H1 (cell line): ENCODE measurements around the gene DNMT3L. TPM values are rescaled to one million over a fixed set of nuclear protein-coding genes. Genes with fewer than 3 reads are reported as not detected.

Experiments used
- BACH1 ChIP-seq: IDR thresholded peaks from 2 replicates; pipeline ENCODE4 v1.6.1; 2012; ENCODE audit warnings: low read length, improper control_type of control experiment
- BRCA1 ChIP-seq: IDR thresholded peaks from 2 replicates; pipeline ENCODE4 v1.6.1; 2012; ENCODE audit warnings: low read depth, low read length, improper control_type of control experiment
- CEBPB ChIP-seq: IDR thresholded peaks from 2 replicates; pipeline ENCODE4 v1.6.1; 2012; ENCODE audit warnings: low read depth, low read length
- CHD2 ChIP-seq: IDR thresholded peaks from 2 replicates; pipeline ENCODE4 v1.6.1; 2012; ENCODE audit warnings: low read length, improper control_type of control experiment
- GABPA ChIP-seq: IDR thresholded peaks from 2 replicates; pipeline ENCODE4 v1.6.1; 2011; ENCODE audit warnings: mild to moderate bottlenecking, low read length, moderate library complexity, borderline replicate concordance; ENCODE audit not compliant: insufficient read depth
- JUN ChIP-seq: IDR thresholded peaks from 2 replicates; pipeline ENCODE4 v1.6.1; 2011; ENCODE audit warnings: low read depth, mild to moderate bottlenecking, improper control_type of control experiment, low read length
- JUND ChIP-seq: IDR thresholded peaks from 2 replicates; pipeline ENCODE4 v1.6.1; 2011; ENCODE audit warnings: mild to moderate bottlenecking, improper control_type of control experiment, low read length
- TAF1 ChIP-seq: IDR thresholded peaks from 2 replicates; pipeline ENCODE4 v1.6.1; 2011; ENCODE audit warnings: mild to moderate bottlenecking, low read depth, low read length
- TEAD4 ChIP-seq: IDR thresholded peaks from 2 replicates; pipeline ENCODE4 v1.6.1; 2012; ENCODE audit warnings: low read depth, low read length, inconsistent platforms, mixed read lengths
- polyA plus RNA-seq, 7 experiments: library from polyadenylated mRNA; depleted of rRNA in 3 of 7; stranded (reverse) in 5 of 7; unstranded in 2 of 7; fragments of >200 nt in 5 of 7; fragments of 200-250 nt in 2 of 7; gene quantifications; 1 replicate in 5 of 7; 2 replicates in 1 of 7; 4 replicates in 1 of 7; pipeline versions ENCODE4 v1.2.1 to v1.2.3, GENCODE V29; 2011 to 2013; ENCODE audit warnings: missing spikeins in 2 of 7, mixed read lengths in 2 of 7
- total RNA-seq: library from RNA; stranded (reverse); fragmentation: NEBNext Ultra II Directional; extraction: Animal tissue kit (Norgen Biotek cat#: 25700); gene quantifications from 2 replicates; pipeline ENCODE4 v1.2.1, GENCODE V29; 2021

DNMT3L gene
- total and polyA plus RNA-seq, 2 of the 8 experiments (the other 6 are each of a cell fraction or from before 2014, with no cell fraction given): 0.06 TPM; not detected in 1

DNA sequence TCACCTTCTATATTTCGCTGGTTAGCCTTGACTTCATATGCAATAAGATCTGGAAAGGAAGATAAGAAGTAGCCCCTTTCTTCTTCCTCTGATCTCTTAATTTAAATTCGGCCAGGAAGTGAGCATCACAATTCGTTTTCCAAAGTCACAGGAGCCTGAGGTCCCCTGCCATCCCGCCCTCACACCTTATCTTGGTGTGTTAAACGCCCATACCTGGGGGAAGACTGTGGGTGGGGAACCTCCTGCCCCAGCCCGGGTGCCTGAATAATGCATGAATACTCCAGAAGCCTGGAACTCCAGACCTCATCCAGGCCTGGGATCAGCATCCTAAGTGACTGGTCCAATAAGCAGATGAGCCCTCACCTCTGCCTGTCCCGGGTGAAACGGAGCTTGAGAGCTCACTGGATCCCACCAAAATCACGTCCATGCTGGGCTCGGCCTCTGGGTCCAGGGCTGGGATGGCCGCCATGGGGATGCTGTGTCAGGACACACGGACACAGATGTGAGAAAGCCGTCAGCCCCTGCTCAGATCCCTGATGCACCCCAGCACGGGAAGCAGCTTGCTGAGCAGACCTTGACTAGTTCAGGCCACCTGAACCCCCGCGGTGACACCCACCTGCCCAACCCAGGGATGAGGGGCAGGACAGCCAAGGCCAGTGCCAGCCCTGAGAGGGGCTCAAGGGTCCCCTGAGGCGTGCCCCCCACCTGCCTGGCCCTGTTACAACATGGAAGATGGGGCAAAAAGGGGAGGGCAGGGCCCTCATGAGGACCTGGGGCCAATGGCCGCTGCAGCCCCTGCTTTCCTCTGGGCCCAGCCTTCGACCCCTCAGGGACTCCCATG, 686 bp downstream of the DNMT3L start (continued):
- TF ChIP-seq TEAD4 (no peak), CHD2 (no peak), BRCA1 (no peak), GABPA (no peak), TAF1 (no peak), CEBPB (no peak), JUN (no peak), JUND (no peak), BACH1 (no peak)
